Measurements from ENCODE around the gene TBXAS1.

DNA sequence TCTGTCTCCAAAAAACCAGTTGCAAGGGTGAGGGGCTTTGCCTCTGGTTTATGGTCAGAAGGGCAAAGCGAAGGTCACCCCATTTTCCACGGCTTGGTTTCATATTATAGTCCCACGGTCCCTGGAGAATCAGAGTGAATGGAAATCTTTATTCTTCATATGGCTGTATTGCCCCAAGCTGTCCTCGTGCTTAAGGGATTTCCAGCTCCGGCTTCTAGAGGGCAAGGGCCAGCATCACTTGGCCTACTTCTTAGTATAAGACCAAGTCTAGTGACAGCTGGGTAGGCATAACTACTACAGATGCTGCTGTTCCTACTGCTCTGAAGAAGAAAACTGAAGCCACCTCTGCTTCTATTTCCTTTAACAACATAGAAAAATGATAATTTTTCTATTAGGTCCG lies 170.5 kb downstream of the TBXAS1 start:
- TF ChIP-seq EP300 (IDR thresholded peaks at IDR 0.05) (no peak), POLR2AphosphoS5 (IDR thresholded peaks at IDR 0.05) (no peak)

All from esophagus muscularis mucosa (tissue), 3 donors.